Measurements from ENCODE around the gene LNX2.

The LNX2 gene

DNA sequence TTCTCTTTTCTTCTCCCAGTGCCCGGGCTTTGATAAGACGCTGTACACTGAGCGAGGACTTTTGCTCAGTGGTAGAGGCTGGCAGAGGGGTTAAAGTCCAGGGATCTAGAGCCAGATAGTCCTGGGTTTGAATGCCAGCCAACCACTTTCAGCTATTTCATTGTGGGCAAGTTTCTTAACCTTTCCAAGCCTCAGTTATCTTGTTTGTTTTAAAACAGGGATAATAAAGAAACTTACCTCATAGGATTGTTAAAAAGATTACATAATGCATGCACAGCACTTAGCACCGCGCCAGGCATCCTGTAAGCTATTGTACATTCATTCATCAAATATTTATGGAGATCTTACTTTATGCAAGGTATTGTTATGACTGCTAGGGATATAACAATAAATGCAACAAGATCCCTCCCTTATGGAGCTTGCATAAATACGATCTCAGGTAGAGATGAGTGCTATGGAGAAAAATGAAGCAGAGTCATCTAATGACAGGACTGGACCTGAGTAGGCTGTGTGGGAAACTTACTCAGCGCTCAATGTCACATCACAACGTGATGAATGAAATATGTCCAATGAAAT is 70.8 kb downstream of the LNX2 start:
- DNase-seq, result no peak

DNA sequence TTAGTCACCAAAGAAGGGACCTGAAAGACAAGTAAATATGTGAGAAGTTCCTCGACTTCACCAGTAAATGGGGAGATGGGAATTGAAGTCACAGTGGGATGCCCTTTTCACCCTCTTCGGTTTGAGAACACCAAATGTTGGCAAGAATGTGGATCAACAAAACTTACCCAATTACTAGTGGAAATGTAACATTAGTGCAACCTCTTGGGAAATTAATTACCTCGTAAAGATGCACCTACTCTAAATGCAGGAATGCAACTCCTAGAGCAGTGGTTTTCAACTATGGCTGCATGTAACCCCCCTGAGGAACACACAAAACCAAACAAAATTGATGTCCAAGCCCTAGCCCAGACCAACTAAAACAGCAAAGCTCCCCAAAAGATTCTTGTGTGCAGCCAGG is 78.1 kb downstream of the LNX2 start:
- DNase-seq, result no peak

DNA sequence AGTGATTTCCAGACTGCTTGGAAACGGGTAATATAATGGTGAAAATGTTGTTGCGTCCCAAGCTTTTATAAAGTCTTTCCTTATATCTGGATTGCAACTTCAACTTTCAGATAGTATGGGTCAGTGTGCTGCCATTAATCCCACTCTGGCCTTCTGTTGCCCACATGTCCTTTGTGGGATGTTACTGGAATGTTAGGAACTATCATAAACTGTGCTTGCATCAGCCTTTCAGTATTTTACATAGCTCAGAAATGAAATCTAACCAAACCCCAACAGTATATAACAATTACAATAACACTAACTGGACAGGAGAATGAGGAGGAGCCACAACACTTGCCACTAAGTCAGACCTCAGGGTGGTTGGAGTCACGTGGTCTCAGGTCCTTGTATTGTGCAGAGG is 78.9 kb downstream of the LNX2 start:
- no peak for DNase-seq

DNA sequence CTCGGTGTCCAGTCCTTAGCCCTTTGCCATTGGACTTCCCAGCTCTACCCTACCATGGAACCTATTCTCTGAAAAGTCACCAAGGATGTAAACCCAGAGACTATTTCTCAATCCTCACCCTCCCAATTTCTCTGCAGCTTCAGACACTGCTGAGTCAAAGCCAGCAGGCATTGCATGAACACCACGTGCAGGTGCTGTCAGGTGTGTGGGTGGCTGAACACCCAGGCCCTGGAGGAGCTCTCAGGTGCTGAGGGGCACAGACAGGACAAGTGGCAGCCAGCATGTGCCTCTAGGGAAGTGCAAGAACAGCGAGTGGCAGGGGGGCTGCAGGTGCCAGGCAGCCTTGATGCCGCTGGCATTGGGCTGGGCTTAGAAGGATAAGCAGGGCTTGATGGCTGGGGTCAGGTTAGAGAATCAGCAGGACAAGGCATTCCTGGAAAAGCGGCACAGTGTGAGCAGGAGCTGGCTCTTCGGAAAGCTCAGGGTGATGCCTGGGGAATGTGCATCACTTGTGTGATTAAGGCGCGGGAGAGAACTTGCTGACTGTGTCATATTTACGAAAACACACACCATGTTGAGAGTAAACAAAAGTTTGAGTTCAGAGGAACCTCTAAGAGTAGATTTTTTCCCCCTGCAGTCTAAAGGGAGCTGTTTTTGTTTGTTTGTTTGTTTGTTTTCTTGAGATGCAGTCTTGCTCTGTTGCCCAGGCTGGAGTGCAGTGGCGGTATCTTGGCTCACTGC is 83.8 kb downstream of the LNX2 start:
- DNase-seq, result no peak

DNA sequence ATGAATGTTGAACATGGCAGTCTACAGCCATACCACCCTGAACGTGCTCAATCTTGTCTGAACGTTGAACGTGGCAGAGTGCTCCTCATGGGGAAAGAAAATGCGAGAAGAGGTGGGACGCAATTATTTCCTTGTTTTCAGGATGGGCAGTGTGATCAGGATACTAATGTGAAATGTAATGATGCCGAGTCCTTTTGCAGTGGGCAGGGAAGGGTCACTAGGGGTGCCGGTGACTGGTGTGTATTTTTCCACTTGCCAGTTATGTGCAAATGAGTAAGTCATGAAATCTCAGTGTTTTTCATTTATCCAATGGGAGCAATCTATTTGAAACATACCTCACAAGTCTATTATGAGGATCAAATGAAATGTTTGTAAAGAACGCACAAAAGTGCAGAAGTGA is 84.8 kb downstream of the LNX2 start:
- DNase-seq, result no peak

DNA sequence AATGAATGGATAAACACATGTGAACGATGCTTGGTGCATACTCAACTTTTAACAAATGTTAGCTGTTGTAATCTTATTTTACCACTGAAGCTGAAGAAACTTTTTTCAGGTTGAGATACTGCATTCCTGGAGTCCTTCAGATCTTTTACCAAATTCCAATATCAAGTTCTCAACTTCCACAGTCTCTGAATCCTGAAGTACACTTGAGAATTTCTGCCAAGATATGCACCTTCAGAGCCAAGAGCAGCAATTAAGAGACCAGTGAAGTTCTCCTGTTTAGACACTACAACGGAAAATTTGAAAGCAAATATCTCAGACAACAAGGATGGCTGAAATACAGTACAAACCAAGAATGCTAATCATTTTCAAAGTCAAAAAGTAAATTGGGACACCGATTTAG is 85.3 kb downstream of the LNX2 start:
- no peak for DNase-seq

DNA sequence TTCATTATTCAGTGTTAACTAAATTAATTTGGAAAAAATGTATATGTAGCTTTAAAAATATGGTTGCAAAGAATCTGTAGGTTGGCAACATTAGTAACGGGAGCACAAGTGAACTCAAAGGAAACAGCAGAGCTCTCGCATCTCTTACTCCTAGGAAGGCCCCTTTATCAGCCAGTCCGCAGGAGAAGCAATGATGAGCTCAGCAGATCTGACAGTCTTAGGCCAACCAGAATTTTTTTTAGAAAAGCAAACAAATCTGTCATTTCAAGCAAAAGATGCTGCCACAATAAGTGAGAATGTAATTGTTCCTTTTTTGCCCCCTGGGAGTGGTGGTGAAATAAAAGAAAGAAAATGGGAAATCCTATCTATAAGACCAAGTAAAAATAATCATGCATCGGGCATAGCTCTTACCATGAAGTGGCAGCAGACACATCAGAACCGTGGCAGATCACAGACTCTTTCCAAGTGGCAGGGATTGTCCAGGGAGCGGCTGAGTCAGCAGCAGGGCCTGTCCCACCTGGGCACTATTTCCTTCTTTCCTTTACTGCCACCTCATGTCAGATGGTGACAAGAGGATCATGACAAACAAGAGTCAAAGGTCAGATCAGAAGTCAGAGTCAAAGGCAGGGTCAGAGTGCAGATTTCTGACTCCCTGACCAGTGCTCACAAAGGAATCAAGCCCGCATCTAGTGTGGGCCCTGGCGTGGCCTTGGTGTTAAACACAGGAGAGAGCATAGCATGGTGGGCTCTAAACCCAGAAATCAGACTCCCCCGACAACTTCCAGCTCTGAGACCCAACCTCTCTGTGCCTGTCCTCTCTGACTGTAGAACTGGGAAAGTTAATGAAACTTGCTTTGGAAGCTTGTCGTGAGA is 86.0 kb downstream of the LNX2 start:
- DNase-seq, result no peak

DNA sequence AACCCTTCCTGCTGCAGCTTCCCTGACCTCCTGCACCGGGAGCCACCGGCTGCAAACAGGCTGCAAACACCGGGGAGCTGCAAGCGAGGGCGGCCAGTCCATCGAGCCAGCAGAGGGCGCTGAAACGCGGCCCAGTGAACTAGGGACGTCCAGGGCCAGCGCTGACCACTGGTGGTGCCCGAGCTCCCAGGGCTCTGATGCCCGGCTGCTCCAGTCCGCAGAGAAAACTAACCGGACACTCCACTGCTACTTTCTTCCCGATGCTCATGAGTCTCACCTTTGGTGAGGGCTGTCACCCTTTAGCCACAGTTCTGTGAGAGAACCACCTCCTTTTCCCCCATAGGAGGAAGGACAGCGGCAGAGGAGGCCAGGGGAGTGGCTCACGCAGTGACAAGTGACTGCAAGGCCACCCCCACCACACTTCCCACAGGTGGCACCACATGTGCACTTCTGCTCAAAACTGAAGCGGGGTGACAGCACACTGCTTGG is 87.1 kb downstream of the LNX2 start:
- peak; percentile 22 for DNase-seq

DNA sequence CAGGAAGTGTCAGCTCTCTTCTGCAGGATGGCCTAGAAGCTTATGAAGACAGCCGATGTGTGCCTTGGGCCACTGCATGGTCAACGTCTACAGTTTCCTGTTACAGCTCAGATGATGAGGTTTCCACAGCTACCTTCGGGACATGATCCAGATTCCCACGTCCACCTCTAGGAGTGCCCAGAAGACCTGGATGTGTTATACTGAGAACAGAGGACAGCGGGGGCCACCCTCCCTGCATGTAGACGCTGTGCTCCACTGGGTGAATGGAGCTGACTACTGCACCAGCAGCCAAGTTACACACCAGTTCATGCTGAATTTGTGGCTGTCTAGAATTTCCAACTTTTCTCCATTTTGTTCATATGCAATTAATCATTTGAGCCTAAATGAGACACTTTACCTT is 91.4 kb downstream of the LNX2 start:
- DNase-seq, result no peak

DNA sequence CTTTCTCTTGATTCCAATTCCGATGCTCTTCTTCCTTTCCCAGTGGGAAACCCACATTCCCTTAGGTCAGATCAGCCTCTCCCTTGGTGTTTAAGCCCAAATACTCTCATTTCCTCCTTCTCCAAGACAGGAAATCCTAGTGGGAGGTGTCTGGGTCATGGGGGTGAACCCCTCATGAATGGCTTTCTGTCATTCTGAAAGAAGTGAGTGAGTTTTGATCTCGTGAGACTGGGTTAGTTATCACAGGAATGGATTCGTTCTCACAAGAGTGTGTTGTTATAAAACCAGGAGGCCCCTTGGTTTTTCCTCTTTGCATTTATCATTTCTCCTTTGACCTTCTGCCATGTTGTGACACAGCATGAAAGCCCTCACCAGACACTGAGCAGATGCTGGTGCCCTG is 93.8 kb downstream of the LNX2 start:
- DNase-seq, result no peak

DNA sequence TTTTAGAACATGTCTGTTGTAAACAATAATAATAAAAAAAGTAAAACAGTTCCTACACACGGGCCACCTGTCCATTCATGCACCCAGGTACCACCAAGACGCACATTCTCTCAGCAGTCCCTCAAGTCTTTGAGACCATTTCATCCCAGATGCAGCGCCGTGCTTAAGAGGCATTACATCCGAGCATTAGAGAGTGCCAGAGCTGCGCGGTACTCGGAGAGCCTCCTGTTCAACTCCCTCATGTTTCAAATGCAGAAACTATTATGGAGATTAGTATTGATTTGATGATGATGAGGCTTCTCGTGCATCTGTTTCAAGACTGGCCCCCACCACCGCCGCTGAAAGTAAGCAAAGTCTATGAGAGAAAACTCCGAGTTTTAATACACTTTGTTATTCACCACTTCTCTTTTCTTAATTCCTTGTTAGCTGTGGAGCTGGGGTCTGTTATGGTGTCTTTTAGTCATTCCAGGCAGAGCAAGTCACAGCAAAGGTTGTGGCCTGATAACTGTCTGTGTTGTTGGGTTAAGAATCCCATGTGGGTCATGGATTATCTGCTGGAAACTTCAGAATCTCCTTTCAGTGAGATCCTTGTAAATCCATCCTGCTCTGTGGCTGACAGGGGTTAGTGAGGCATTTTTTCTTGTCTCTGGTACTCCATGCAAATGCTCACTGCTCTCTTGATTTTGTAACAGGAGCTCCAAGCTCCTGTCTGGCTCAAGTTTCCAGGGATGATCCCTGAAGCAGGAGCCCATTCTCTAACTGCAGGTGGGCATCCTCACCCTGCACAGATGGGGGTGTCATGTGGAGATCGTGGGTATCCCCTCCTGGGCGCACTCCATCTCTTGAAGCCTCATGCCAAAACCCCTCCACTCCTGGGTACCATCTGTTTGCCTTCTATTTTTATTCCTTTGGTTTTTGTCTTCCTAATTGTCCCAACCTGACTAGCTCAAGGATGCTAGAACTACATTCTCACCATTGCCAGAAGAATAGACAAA is 95.1 kb downstream of the LNX2 start:
- DNase-seq, result no peak

DNA sequence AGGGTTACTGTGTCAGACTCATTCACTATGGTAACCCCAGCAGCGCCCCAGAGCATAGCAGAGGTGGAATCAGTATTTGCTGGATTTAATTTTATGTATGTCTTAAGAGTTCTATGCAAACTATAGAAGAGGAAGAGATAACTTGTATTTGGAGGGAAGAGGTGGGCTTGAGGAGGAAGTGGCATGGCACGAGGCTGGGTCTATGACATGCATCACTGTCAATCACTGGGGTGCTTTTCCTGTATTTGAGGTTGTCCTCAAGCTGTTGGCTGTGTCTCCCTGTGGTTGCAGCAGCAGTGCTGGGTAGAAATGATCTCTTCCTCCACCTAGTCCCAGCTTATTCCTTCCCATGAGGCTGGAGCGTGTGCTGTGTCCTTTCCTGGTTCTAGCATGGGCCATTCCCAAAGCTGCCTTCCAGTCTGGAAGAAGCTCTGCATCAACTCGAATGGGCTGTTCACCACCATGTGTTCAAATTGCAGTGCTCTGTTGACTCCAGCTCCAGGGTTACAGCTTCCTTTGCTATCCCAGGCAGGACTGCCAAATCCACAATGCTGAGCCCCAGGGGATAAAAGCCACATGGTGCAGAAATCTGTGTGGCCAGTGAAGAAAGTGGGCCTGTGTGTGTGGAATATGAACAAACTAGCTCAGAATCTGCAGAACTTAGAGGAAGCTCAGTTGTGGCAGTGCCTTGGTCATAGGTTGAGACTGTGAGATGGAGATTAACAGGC is 96.8 kb downstream of the LNX2 start:
- no peak for DNase-seq

DNA sequence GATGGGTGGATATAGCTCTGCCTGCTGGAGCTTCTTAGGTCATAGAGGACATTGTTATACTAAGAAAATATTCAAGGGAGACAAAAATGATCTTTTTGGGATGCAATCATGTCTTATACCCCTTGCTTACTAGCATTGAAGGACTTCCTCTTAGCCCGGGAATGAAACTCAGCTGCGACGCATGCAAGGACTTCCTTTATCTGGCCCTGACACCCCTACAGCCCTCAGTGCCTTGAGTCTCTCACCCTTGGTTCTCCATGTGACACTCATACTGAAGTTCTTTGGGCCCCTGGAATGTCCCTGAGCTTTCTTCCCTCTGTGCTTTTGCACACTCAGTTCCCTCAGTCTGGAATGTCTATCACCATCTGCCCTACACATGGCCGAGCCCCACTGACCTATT is 97.5 kb downstream of the LNX2 start:
- DNase-seq, result no peak

DNA sequence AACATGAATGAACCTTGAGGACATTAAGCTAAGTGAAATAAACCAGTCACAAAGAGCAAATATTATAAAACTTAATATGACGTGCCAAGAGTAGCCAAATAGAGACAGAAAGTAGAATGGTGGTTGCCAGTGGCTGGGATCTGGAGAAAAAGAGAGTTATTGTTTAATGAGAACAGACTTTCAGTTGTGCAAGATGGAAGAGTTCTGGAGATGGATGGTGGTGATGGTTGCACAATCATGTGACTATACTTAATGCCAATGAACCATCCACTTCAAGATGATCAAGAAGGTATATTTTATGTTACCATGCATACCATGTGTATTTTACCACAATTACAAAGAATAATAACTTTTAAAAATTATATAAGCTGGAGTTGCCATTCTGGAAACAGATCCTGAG is 104.2 kb downstream of the LNX2 start:
- DNase-seq, result no peak

DNA sequence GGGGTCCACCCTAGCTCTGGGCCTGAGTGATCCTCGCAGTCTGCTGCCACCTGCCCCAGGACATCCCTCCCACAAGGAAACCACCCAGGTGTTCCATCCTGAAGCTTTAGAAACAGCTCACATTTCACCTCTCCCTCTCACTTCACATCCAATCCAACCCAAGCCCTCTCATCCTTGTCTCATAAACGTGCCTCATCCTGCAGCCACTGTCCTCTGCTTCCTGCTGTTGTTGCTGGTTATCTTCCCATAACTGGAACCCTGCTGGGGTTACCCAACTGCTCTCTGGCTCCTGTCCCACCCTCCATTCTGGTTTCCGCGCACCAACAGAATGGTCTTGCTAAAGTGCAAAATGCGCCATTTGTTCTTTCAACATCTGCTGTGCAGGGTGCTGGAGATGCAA is 110.2 kb downstream of the LNX2 start:
- DNase-seq, result no peak

DNA sequence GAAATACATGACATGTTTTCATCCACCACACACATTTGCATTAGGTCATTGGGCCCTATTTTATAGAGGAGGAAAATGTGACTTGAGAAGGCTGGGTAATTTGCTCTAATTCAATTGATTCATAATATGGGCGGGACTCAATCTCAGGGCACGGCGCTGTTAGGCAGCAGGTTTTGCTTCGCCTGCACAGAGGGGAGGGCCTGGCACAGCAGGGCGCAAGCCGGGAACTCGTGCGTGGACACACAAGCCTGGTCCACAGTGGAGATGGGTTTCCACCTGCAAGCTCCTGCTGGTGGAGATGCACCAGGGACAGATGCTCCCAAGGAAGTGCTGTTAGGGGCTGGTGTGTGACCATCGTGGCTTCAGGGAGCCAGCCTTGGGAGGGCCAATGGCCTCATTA is 111.5 kb downstream of the LNX2 start:
- DNase-seq, result no peak

DNA sequence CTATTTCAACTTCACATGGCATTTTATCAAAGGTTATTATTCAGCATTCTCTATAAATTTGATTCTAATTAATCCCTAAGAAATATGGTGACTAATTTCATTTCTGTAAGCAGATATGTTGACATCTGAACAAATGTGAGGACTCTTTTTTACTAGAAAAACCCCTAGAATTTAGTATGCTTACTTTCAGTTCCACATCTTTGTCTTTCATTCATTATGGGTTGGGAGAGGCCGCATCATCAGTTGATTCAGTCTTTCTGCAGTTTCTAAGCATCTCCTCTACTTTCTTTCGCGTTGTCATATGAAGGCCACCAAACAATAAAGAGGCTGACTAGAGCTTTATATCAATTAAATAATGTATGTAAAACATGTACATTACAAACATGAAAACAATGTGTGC is 114.5 kb downstream of the LNX2 start:
- no peak for DNase-seq

DNA sequence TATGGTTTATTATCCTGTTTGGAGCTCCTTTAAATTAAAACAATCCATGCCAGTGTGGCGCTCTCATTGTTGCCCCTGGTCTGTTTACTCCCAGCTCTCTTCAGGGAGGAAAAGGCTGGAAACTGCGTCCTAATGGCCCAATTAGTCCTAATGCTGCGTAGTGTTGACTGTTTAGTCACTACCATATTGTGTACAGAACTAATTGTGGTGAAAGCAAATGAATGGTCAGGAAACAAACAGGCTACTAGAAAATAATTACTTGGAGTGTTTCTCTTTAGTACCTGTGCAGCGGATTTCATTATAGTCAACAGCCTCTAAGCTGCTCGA is 115.5 kb downstream of the LNX2 start:
- no peak for DNase-seq

DNA sequence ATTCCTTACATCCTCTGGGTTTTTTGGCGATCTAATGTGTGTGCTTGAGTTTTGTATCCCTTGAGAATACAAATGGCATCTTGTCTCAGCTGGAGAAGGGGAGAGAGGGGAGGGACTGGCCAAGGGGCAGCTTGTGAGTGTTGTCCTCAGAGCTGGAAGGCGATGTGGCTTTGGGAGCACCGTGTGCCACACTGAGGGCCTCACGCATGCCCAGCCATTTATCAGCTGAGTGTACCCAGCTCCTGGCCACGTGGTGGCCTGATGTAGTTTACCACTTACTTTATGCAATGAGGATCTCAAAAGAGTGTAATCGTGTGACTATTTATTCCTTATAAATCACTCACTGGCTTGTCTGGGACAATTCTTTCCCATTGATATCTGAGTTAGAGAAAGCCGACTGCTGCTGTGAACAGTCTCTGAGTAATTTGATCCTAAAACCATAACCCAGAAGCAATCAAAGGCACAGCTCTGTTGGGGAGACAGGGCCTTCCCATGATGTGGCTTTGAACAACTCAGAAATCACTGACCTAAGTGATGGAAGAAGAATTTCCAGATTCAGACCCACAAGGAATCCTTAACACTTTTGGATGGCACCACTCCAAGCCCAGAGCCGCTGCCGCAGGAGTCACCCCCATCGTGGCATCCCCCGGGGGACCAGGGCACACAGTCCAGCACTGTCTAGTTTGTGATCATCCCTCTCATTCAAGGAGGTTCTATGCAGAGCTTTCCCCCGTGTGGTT is 116.0 kb downstream of the LNX2 start:
- no peak for DNase-seq

DNA sequence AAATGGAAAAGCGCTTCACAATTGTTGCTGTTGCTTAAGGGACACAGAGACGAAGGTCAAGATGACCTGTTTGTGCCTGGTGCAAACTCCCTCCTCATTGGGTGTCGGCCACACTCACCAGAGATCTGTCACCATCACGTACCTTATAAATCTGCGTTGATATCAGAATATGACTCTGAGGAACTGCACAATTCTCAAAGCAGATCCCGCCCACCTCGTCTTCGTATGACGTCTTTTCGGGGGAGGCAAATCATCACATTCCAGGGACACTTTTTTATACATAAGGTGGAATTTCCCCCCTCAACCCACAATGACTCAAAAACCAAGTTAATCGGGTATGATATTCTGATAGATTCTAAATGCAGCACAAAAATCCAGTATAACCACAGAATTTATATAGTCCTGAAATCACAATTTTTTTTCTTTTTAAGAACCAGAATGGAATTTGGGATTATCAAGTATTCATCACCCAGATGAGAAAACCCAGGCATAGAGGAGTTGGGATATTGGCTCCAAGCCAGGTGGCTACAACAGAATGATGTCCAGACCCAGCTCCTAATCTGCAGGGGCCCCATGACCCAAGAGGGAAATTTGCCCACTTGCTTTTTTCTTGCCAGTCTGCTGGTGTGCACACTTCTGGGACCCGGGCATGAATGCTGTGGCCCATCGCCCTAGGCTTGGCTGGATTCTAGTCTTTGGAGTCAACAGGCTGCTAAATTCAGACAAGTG is 119.4 kb downstream of the LNX2 start:
- DNase-seq, result no peak
